Mononuclear cell (primary cell): ENCODE measurements around the gene FBXL7. TPM values are rescaled to one million over a fixed set of nuclear protein-coding genes. Genes with fewer than 3 reads are reported as not detected.

Source experiments
- H3K27me3 ChIP-seq: 2 replicates; pipeline ENCODE4 v1.6.0; 2011; ENCODE audit warnings: low read length, control low read depth; ENCODE audit not compliant: insufficient read depth
- H3K4me1 ChIP-seq: 2 replicates; pipeline ENCODE4 v1.5.1; 2011; ENCODE audit warnings: mild to moderate bottlenecking, low read length, control low read depth; ENCODE audit not compliant: insufficient read depth
- H3K4me3 ChIP-seq: 2 replicates; pipeline ENCODE4 v1.5.1; 2011; ENCODE audit warnings: mild to moderate bottlenecking, low read length, moderate library complexity
- H3K9me3 ChIP-seq: 2 replicates; pipeline ENCODE4 v1.5.1; 2011; ENCODE audit warnings: low read depth, mild to moderate bottlenecking, control low read depth, low read length
- total RNA-seq: library from RNA; depleted of rRNA; stranded (reverse); fragments of >200 nt; gene quantifications from one replicate; pipeline ENCODE4 v1.2.3, GENCODE V29; 2012

FBXL7 gene
- not detected for total RNA-seq

DNA sequence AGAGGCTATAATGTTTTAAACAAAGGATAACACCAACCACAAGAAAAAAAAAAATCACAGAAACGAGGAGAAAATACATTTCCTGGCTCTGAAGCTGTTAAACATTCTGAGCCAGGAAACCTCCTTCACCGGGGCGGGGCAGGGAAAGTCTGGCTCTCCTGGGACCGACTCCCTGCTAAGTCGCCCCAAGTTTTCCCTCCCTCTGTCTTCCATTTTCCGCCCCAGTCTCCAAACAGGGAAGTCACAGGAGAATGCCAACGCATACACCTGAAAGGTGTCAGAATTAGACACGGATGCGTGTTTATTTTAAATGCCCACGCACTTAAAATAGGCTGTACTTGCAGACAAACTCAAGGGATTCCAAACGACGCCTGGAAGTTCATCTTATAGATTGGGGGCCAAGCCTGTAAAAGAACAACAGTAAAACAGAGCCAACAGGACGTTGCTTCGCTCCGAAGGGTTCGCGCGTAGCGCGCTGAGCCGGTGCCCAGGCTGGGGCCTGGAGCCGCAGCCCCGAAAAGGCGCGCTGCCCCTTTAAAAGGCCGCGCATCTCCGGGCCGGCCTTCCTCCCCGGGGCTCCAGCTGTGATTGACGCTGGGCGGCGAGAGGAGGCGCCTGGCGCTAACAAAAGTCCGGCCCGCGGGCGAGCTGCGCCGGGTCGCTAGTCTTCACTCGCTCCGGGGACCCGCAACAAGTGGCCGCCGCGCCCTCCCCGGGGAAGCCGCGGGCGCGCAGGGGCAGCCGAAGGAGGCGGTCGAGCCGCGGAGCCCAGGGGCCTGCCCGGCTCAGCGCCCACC, at the start of gene FBXL7:
FBXL7 (plus strand) TSS at position 653 of the 797 bp plus-strand sequence.
- Histone ChIP-seq H3K4me1 (no peaks in the 10 kb centered on the region), H3K4me3 (no peak within 1 kb of the TSS), H3K9me3 (no peaks in the 10 kb centered on the region), H3K27me3 (peaks cover 31% of the 10 kb centered on the region)

DNA sequence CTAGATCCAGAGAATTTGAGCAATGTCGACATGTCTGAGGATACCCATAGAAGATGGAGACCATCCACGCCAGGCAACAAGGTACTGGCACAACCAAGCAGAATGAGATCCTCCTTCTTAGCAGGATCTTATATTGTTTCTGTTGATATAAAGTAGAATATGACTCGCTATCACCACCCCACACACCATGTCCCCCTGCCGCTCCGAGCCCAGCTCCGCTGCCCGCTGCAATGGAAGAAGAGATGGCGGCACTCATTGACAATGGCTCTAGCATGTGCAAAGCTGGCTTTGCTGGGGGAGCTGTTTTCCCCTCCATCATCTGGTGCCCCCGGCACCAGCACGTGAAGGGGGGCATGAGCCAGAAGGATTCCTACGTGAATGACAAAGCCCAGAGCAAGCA, 49.5 kb upstream of the FBXL7 start:
- no peaks in the 10 kb centered on the region for H3K4me1 ChIP-seq
- H3K27me3 ChIP-seq, result no peaks in the 10 kb centered on the region
- H3K9me3 ChIP-seq, result no peaks in the 10 kb centered on the region
- no peak overlapping the region for H3K4me3 ChIP-seq

DNA sequence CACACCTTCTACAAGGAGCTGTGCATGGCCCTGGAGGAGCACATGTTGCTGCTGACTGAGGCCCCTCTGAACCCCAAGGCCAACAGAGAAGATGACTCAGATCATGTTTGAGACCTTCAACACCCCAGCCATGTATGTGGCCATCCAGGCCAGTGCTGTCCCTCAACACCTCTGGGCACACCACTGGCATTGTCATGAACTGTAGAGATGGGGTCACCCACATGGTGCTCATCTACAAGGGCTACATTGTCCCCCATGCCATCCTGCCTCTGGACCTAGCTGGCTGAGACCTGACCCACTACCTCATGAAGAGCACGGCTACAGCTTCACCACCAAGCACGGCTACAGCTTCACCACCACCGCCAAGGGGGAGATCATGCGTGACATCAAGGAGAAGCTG, 49.0 kb upstream of the FBXL7 start:
- H3K4me1 ChIP-seq, result no peaks in the 10 kb centered on the region
- no peaks in the 10 kb centered on the region for H3K9me3 ChIP-seq
- no peaks in the 10 kb centered on the region for H3K27me3 ChIP-seq
- no peak overlapping the region for H3K4me3 ChIP-seq

DNA sequence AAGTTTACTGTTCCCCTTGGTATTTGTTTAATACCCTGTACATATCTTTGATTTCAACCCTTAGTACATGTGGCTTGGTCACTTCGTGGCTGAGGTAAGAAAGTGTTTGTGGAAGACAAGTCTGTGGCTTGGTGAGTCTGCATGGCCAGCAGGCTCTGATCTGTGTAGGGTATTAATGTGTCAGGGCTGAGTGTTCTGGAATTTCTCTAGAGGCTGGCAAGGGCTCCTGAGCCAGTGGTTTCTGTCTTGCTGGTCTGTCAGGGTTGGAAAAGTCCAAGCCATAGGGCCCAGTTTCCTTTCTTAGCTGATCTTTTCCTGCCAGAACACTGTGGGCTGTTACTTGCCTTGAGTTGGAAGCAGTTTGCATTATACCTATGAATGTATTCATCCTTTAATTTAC, 48.0 kb upstream of the FBXL7 start:
- Histone ChIP-seq H3K9me3 (peaks cover 1% of the 10 kb centered on the region), H3K27me3 (no peaks in the 10 kb centered on the region), H3K4me3 (no peak overlapping the region), H3K4me1 (no peaks in the 10 kb centered on the region)

DNA sequence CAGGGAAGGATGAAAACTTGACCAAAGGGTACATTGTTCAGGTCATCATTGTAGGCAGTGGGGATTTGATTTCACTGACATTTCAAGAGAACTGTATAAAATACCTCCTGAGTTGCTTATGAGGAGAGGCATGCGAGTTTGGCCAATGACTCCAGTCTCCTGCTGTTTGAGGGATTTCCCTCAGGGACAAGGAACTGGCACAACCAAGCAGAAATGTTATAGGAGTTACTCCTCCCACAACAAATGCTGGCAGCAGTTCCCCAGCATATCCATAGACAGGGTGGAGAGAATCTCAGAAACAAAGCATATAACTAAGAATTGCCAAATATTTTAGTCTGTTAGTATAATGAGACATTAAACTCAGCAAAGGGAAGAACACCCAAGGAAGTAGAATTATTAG, 47.2 kb upstream of the FBXL7 start:
- Histone ChIP-seq H3K4me1 (no peaks in the 10 kb centered on the region), H3K27me3 (no peaks in the 10 kb centered on the region), H3K9me3 (peaks cover 6% of the 10 kb centered on the region), H3K4me3 (no peak overlapping the region)

DNA sequence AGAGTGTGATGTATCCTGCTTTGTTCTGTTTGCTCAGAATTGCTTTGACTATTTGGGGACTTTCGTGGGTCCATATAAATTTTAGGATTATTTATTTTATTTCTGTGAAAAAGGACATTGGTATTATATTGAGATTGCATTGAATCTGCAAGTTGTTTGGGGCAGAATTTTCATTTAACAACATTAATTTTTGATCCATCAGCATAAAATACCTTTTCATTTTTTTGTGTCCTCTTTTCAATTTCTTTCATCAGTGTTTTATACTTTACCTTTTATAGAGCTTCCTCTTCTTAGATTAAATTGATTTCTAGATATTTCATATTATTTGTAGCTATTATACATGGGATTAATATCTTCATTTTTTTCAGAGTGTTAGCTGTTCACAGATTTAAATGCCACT, 40.8 kb upstream of the FBXL7 start:
- Histone ChIP-seq H3K4me1 (no peaks in the 10 kb centered on the region), H3K9me3 (peaks cover 10% of the 10 kb centered on the region), H3K4me3 (no peak overlapping the region), H3K27me3 (no peaks in the 10 kb centered on the region)

DNA sequence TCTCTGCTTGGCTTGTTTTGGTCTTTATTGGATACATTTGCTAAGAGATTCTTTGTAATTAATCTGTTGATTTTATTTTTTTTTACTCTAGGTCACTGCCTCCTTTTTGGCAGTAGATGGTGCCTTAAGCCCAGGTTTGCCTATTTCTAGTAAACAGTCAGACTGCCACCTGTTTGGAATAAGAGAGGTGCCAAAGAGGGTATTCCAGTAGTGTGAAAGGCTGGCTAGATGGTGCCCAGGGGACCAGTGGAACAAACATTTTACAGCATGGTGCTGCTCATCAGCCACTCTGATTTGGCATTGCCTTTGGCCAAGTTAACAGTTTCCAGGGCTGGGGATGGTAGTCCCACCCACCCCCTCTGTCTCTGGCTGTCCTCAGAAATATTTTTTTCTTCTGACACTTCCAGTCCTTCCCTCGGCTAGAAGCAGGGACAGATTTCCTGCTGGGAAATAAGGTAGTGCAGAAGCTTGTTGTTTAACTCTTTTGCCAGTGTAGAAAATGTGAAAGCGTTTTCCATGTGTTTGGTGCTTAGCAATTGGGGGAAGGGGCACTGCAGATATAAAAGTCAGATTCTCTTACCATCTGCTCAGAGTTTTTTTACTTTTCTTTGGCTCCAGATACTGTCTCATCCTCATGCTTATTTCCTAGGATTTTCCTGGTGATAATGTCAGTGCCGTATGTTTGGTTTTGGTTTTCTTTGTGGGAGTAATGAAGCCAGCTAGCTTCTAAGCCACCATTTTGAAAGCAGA, 36.6 kb upstream of the FBXL7 start:
- Histone ChIP-seq H3K27me3 (no peaks in the 10 kb centered on the region), H3K4me3 (no peak overlapping the region), H3K4me1 (no peaks in the 10 kb centered on the region), H3K9me3 (peaks cover 12% of the 10 kb centered on the region)

DNA sequence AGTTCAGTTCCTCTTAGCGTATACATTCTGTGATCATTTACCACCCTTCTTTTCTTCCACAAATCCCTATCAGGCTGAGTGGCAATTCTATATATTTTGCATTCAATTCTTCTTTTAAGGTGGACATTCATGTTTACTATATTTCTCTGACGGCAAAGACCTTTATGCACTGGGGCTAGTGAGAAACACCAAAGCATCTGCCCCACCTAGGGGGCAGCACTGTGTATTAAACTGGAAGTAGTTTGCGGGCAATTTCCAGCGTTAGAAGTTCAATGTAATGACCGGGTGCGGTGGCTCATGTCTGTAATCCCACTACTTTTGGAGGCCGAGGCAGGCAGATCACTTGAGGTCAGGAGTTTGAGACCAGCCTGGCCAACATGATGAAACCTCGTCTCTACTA, 27.9 kb upstream of the FBXL7 start:
- Histone ChIP-seq H3K9me3 (no peaks in the 10 kb centered on the region), H3K4me1 (no peaks in the 10 kb centered on the region), H3K27me3 (no peaks in the 10 kb centered on the region), H3K4me3 (no peak overlapping the region)

DNA sequence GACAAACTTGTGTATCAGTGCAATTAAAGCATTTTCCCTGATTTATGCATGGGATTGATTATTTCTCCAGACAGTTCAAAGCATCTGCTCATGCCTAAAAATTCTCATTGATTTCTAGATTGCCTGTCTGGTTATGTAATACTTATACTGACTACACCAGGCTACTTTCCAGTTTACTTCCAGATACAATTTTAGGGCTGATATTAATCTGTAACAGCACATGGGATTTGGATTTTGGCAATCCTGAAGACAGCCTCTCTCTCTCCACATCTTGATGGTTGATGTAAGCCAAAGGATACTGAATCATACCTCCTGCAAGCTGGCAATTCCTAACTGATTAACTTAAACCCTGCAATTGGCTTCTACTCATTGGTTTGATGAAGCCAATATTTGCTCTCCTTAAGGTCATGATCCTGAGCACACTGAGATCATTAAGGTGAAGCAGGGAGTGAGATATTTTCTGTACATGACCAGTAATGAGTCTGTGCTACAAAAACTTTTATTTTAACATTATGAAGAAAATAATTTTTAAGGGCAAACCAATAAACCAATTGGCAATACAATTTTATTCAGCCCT, 25.7 kb upstream of the FBXL7 start:
- Histone ChIP-seq H3K9me3 (no peaks in the 10 kb centered on the region), H3K4me3 (no peak overlapping the region), H3K4me1 (no peaks in the 10 kb centered on the region), H3K27me3 (no peaks in the 10 kb centered on the region)

DNA sequence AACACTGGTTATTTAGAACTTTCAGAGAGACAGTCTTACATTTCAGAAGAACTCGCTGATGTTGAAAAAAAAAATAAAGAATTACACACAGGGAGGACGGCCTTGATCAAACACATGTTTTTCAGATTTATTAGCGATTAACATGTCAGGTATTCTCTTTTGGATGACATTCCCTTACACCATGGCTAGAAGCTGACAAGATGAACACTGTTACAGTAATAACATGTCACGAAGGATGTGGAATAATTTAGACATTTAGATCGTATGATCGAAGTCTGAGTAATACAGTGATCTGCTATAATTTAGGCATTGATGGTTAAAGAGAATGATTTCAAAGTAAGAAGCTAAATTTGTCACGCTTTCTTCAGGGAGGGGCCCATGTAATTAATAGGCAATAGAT, 24.6 kb upstream of the FBXL7 start:
- Histone ChIP-seq H3K27me3 (no peaks in the 10 kb centered on the region), H3K9me3 (no peaks in the 10 kb centered on the region), H3K4me3 (no peak overlapping the region), H3K4me1 (no peaks in the 10 kb centered on the region)

DNA sequence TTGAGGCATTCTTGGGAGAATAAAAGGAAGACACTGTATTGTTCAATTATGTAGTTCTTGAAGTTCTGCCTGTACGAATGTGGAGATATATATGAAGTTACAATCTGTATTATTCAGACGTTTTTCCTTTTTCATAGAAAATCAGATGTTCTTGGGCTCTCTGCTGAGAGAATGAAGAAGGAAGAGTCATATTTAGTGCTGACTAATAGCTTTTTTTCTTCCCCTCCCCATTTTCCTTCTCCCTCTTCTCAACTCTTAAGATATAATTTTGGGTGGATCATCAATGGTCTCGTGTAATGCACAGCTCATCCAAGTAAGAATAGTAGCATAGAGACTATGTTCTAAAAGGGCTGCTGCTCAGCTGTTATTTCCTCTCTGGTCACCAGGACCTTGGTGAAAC, 23.0 kb upstream of the FBXL7 start:
- Histone ChIP-seq H3K4me1 (no peaks in the 10 kb centered on the region), H3K9me3 (no peaks in the 10 kb centered on the region), H3K27me3 (no peaks in the 10 kb centered on the region), H3K4me3 (no peak overlapping the region)

DNA sequence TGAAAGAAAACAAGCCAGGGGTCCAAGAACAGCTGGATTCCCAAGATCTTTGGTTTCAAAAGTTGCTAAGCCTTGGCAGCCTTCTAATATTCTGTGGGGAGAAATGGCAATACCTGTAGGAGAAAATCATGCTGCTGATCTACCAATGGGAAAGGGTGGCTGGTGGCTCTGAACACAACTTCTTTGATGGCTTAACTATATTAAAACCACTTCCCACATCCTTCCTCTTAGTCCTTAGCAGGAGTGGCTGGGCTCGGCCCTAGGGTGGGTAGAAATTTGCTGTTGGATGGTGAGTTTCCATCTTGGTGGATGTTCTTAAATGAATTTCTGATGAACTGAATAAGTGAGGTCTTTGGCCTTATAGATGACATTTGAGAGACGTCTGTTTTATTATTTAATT, 19.5 kb upstream of the FBXL7 start:
- H3K4me3 ChIP-seq, result no peak overlapping the region
- no peaks in the 10 kb centered on the region for H3K9me3 ChIP-seq
- H3K4me1 ChIP-seq, result no peaks in the 10 kb centered on the region
- no peaks in the 10 kb centered on the region for H3K27me3 ChIP-seq

DNA sequence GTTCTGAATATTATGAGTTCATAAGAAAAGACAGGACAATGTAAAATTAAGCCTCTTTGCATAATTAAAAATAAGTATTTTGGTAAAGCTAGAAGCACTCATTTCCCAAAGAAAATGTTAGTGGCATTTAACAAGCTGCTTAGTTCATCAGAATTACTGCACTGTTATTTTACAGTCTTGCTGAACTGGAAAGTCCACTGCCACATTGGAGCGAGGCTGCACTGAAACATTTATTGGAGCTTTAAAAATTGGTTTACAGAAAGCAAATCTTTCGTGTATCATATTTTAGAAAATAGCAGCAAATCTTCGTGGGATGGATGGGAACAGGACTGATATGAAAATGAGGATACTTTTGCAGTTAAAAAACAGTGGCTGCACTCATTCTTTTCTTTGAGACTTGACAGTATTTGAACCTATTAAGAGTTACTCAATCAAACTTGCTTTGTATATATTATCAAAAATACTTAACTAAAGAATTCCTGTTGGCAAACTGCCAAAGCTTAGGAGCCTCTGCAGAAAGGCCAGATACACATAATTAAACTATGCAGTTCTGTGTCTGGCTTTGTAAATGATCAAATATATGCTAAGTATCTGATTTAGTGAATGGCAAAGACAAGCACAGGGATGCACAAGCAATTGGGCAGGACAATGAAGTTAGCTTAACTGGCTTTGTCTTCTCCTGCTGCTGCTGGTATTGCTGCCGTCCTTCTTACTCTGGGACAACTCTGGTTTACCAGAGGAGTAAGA, 16.5 kb upstream of the FBXL7 start:
- no peaks in the 10 kb centered on the region for H3K4me1 ChIP-seq
- no peaks in the 10 kb centered on the region for H3K27me3 ChIP-seq
- H3K9me3 ChIP-seq, result no peaks in the 10 kb centered on the region
- no peak overlapping the region for H3K4me3 ChIP-seq

DNA sequence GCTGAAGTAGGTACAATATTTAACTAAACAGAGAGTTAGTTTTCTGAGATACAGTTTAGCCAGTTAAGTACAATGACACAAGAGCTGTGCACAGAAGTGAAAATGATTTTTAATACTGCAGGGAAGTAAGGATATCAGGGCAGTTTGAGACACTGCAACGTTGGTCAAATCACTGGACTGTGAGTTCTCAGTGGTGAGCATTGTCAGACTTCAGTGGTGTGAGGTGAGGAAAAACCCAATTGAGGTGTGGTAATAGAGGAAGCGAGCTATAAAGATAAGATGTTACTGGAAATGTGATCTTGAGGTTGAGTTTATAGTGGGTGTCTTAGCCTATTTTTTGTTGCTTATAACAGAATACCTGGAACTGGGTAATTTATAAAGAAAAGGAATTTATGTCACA, 12.8 kb upstream of the FBXL7 start:
- no peak overlapping the region for H3K4me3 ChIP-seq
- H3K4me1 ChIP-seq, result no peaks in the 10 kb centered on the region
- H3K9me3 ChIP-seq, result no peaks in the 10 kb centered on the region
- no peaks in the 10 kb centered on the region for H3K27me3 ChIP-seq
